Endothelial cell of umbilical vein (primary cell): ENCODE data around the gene BOD1L1. TPM values are rescaled to one million over a fixed set of nuclear protein-coding genes. Genes with fewer than 3 reads are reported as not detected.

Experiments
- BruUV-seq: library from RNA; stranded (reverse); fragments of 400-500 nt; replicated peaks from 2 replicates; lab custom pipeline; 2021; lab: Mats Ljungman, UMichigan
- CTCF ChIA-PET: fragments of 300-600, 350-600 bp; sonication (Branson Sonifier 250); formaldehyde crosslinking; loops from one replicate; lab custom pipeline; 2021; ENCODE audit warnings: antibody characterized with exemption, inconsistent platforms; lab: Charles Lee
- POLR2A ChIA-PET: fragments of 300-600, 350-600 bp; sonication (Branson Sonifier 250); formaldehyde crosslinking; loops from one replicate; lab custom pipeline; 2021; ENCODE audit warnings: antibody characterized with exemption, inconsistent platforms; lab: Charles Lee
- DNase-seq: peaks from one replicate; pipeline ENCODE4 v3.0.0-alpha.2; 2011; ENCODE audit warnings: low read depth, low spot score
- FAIRE-seq: peaks from 2 replicates; lab custom pipeline; 2011; peaks lifted over from hg19 to GRCh38; lab: Jason Lieb, UNC
- H2AFZ ChIP-seq: 2 replicates; pipeline ENCODE4 v1.6.0; 2012; ENCODE audit warnings: low read depth, low read length, control low read depth, inconsistent platforms
- H3K27ac ChIP-seq: 2 replicates; pipeline ENCODE4 v1.5.1; 2011; ENCODE audit warnings: low read depth, mild to moderate bottlenecking, control low read depth, low read length, moderate library complexity; ENCODE audit not compliant: insufficient read depth
- H3K27me3 ChIP-seq, 2 experiments: 2 replicates each; pipeline versions ENCODE4 v1.6.0 to v1.6.1; 2011; ENCODE audit warnings: low read length in 2 of 2, mixed read lengths in 1 of 2; ENCODE audit not compliant: control insufficient read depth in 2 of 2, insufficient read depth in 2 of 2
- H3K36me3 ChIP-seq, 2 experiments: 2 replicates in 1 of 2; 3 replicates in 1 of 2; pipeline ENCODE4 v1.5.1; 2011; ENCODE audit warnings: low read length in 2 of 2, mild to moderate bottlenecking in 1 of 2, moderate library complexity in 1 of 2; ENCODE audit not compliant: control insufficient read depth in 2 of 2, insufficient read depth in 2 of 2; ENCODE audit errors: extremely low read depth in 1 of 2
- H3K4me1 ChIP-seq: 3 replicates; pipeline ENCODE4 v1.5.1; 2011; ENCODE audit warnings: mild to moderate bottlenecking, low read length; ENCODE audit not compliant: control insufficient read depth, insufficient read depth; ENCODE audit errors: extremely low read depth
- H3K4me2 ChIP-seq: 2 replicates; pipeline ENCODE4 v1.6.1; 2011; ENCODE audit warnings: low read length, control low read depth, mixed read lengths; ENCODE audit not compliant: insufficient read depth
- H3K4me3 ChIP-seq, 3 experiments: fragments of 200-600 bp in 1 of 3; sonication (generic), shearing (Covaris generic) in 1 of 3; replicated peaks in 1 of 3; 2 replicates each; pipeline ENCODE4 v1.5.1; 2011 to 2016; ENCODE audit warnings: control low read depth in 3 of 3, low read length in 3 of 3, mild to moderate bottlenecking in 2 of 3, inconsistent platforms in 1 of 3, low read depth in 1 of 3, moderate library complexity in 1 of 3; ENCODE audit not compliant: insufficient read depth in 1 of 3
- H3K79me2 ChIP-seq: 2 replicates; pipeline ENCODE4 v1.6.0; 2012; ENCODE audit warnings: low read length, inconsistent platforms; ENCODE audit not compliant: control insufficient read depth, insufficient read depth
- H3K9ac ChIP-seq: replicated peaks from 2 replicates; pipeline ENCODE3; 2011; ENCODE audit warnings: low read length, control low read depth; ENCODE audit not compliant: insufficient read depth; ENCODE audit errors: extremely low read depth
- H3K9me1 ChIP-seq: replicated peaks from 3 replicates; pipeline ENCODE4 v1.6.0; 2011; ENCODE audit warnings: mild to moderate bottlenecking, low read length; ENCODE audit not compliant: control insufficient read depth, insufficient read depth; ENCODE audit errors: extremely low read depth
- H3K9me3 ChIP-seq: replicated peaks from 2 replicates; pipeline ENCODE4 v1.5.1; 2012; ENCODE audit warnings: low read length, inconsistent platforms; ENCODE audit not compliant: control insufficient read depth, insufficient read depth
- H4K20me1 ChIP-seq: replicated peaks from 2 replicates; pipeline ENCODE3; 2011; ENCODE audit warnings: mild to moderate bottlenecking, low read length; ENCODE audit not compliant: control insufficient read depth, insufficient read depth; ENCODE audit errors: extremely low read depth
- EZH2 ChIP-seq: IDR thresholded peaks from 2 replicates; pipeline ENCODE4 v1.6.1; 2012; ENCODE audit warnings: borderline replicate concordance, low read depth, mild to moderate bottlenecking, moderate library complexity, low read length, inconsistent platforms; ENCODE audit not compliant: severe bottlenecking
- FOS ChIP-seq: IDR thresholded peaks from 2 replicates; pipeline ENCODE4 v1.6.1; 2011; ENCODE audit warnings: mild to moderate bottlenecking, low read length, moderate library complexity, borderline replicate concordance; ENCODE audit not compliant: insufficient read depth
- GATA2 ChIP-seq: IDR thresholded peaks from 2 replicates; pipeline ENCODE4 v1.7.0; 2011; ENCODE audit warnings: low read depth, mild to moderate bottlenecking, moderate library complexity, mixed read lengths, low read length; ENCODE audit not compliant: insufficient read length, insufficient read depth
- JUN ChIP-seq: IDR thresholded peaks from 2 replicates; pipeline ENCODE4 v1.6.1; 2011; ENCODE audit warnings: borderline replicate concordance, low read depth; ENCODE audit not compliant: insufficient read length, insufficient read depth
- MYC ChIP-seq: IDR thresholded peaks from one replicate; pipeline ENCODE4 v1.6.1; 2011; ENCODE audit warnings: mild to moderate bottlenecking, low read depth, low read length
- POLR2A ChIP-seq: IDR thresholded peaks from 2 replicates; pipeline ENCODE4 v1.6.1; 2012; ENCODE audit warnings: low read depth, mild to moderate bottlenecking, control low read depth, low read length
- POLR2AphosphoS5 ChIP-seq: IDR thresholded peaks from 2 replicates; pipeline ENCODE4 v1.6.1; 2012; ENCODE audit warnings: low read depth, mild to moderate bottlenecking, control low read depth, low read length, moderate library complexity; ENCODE audit not compliant: insufficient read depth
- dilution Hi-C: fragments of 300-500 bp; cut with MboI; formaldehyde crosslinking; loops from one replicate; pipeline ENCODE4 v1.15.0; 2019; ENCODE audit warnings: low sequenced_read_pairs; ENCODE audit not compliant: extremely low pct_ligation_motif_present
- intact Hi-C: fragments of 100-400 bp; cut with micrococcal nuclease; formaldehyde crosslinking; loops from one replicate; pipeline ENCODE4 v1.10.0; 2022
- polyA plus RNA-seq, 4 experiments: library from polyadenylated mRNA; depleted of rRNA in 3 of 4; stranded (reverse) in 3 of 4; unstranded in 1 of 4; fragments of >200 nt; gene quantifications; 2 replicates each; pipeline versions ENCODE4 v1.2.1 to v1.2.3, GENCODE V29; 2011 to 2012; ENCODE audit warnings: missing spikeins in 1 of 4
- total RNA-seq: library from RNA; stranded (reverse); gene quantifications from 2 replicates; pipeline ENCODE4 v1.2.3, GENCODE V29; 2021
- TF ChIP-seq, protein P1 (sequence below), 2 donors: IDR thresholded peaks; 1 replicate in 1 of 2; 2 replicates in 1 of 2; pipeline ENCODE4 v1.5.1; 2011; ENCODE audit warnings: low read length in 2 of 2, mild to moderate bottlenecking in 2 of 2, moderate library complexity in 2 of 2, control low read depth in 1 of 2, inconsistent platforms in 1 of 2, low read depth in 1 of 2; ENCODE audit not compliant: insufficient read depth in 1 of 2; ENCODE audit errors: extremely low read depth in 1 of 2

Gene BOD1L1
- total and polyA plus RNA-seq, 2 donors (not counting 3 experiments of a cell fraction or from before 2014, with no cell fraction given), result 5.2 to 31.2 TPM

DNA sequence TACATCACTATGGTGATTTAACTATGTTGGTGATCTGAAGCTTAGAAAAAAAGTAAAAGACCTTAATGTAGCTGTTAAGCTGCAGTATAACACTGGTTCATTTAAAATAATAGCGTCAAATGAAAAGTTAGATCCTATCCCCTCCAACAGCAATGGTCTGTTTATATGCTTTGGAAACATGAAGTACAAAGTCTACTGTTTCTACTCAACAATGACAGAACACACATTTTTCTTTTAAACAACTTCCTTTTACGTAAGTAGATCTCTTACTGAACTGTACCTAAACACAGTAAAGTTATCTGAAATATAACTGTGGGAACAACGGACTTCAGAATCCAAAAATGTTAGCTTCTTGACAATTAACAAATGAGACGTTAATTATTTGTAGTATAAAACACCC, 35.3 kb downstream of the BOD1L1 start:
- BruUV-seq, result no TSS peak
- CTCF ChIA-PET, result no interaction called here
- TF ChIP-seq FOS (no peak), MYC (no peak), JUN (no peak), POLR2AphosphoS5 (no peak), EZH2 (no peak), GATA2 (no peak), POLR2A (no peak)
- TF ChIP-seq, protein P1, sequence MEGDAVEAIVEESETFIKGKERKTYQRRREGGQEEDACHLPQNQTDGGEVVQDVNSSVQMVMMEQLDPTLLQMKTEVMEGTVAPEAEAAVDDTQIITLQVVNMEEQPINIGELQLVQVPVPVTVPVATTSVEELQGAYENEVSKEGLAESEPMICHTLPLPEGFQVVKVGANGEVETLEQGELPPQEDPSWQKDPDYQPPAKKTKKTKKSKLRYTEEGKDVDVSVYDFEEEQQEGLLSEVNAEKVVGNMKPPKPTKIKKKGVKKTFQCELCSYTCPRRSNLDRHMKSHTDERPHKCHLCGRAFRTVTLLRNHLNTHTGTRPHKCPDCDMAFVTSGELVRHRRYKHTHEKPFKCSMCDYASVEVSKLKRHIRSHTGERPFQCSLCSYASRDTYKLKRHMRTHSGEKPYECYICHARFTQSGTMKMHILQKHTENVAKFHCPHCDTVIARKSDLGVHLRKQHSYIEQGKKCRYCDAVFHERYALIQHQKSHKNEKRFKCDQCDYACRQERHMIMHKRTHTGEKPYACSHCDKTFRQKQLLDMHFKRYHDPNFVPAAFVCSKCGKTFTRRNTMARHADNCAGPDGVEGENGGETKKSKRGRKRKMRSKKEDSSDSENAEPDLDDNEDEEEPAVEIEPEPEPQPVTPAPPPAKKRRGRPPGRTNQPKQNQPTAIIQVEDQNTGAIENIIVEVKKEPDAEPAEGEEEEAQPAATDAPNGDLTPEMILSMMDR (IDR thresholded peaks at IDR 0.05; ENCODE audit: extremely low read depth in 1 of 2, insufficient read depth in 1 of 2, low read depth in 1 of 2, low read length in 2 of 2), result no peak
- Histone ChIP-seq H3K27ac (no peak overlapping the region), H2AFZ (no peak overlapping the region), H3K4me1 (no peaks in the 10 kb centered on the region), H3K27me3 (no peaks in the 10 kb centered on the region), H3K4me2 (no peak overlapping the region), H3K79me2 (no peaks in the 10 kb centered on the region), H3K36me3 (peaks cover 7 to 10% of the 10 kb centered on the region in 2 experiments), H3K4me3 (no peak overlapping the region), H3K9me1 (no peaks in the 10 kb centered on the region), H3K9me3 (no peaks in the 10 kb centered on the region), H4K20me1 (no peaks in the 10 kb centered on the region), H3K9ac (no peak overlapping the region)
- FAIRE-seq (no peak), DNase-seq (no peak)
- intact Hi-C loops, result no loop called here
- POLR2A ChIA-PET, result no interaction called here
- dilution Hi-C loops, result no loop called here
